Neural crest cell (in vitro differentiated cells): ENCODE measurements around the gene USF2. TPM values are rescaled to one million over a fixed set of nuclear protein-coding genes. Genes with fewer than 3 reads are reported as not detected.
"Not testable (repeated sequence)": the region's sequence is repeated elsewhere in the genome, so short reads cannot be mapped to it uniquely, and the experiment has no call there.

Experiments used
- DNase-seq: peaks from one replicate; pipeline ENCODE4 v3.0.0; 2021; ENCODE audit warnings: low read depth, mixed read lengths, low spot score
- H3K27ac Mint-ChIP-seq: one replicate; pipeline ENCODE4 v1.8.0; 2021; ENCODE audit warnings: mild to moderate bottlenecking, mixed read lengths; ENCODE audit not compliant: unreplicated experiment
- H3K27me3 Mint-ChIP-seq: 2 replicates; pipeline ENCODE4 v1.8.0; 2021; ENCODE audit warnings: low read depth, mild to moderate bottlenecking, mixed read lengths
- H3K36me3 Mint-ChIP-seq: 2 replicates; pipeline ENCODE4 v1.8.0; 2021; ENCODE audit warnings: low read depth, mild to moderate bottlenecking, mixed read lengths
- H3K4me1 Mint-ChIP-seq: 2 replicates; pipeline ENCODE4 v1.8.0; 2021; ENCODE audit warnings: mixed read lengths
- H3K4me3 Mint-ChIP-seq: one replicate; pipeline ENCODE4 v1.8.0; 2021; ENCODE audit warnings: mild to moderate bottlenecking, mixed read lengths
- H3K9me3 Mint-ChIP-seq: 2 replicates; pipeline ENCODE4 v1.8.0; 2021; ENCODE audit warnings: mixed read lengths
- long read RNA-seq: library from polyadenylated mRNA; unstranded; transcript quantifications from one replicate; pipeline ENCODE4 v2.0.0, GENCODE V29; 2020
- total RNA-seq: library from RNA; stranded (reverse); gene quantifications from 2 replicates; pipeline ENCODE4 v1.2.1, GENCODE V29; 2021
- TF ChIP-seq, protein P1 (sequence below): fragments of 200-600 bp; sonication (generic); conservative IDR thresholded peaks from 2 replicates; pipeline ENCODE4 v1.5.0; 2021; ENCODE audit warnings: antibody characterized with exemption, mild to moderate bottlenecking

Gene USF2, protein sequence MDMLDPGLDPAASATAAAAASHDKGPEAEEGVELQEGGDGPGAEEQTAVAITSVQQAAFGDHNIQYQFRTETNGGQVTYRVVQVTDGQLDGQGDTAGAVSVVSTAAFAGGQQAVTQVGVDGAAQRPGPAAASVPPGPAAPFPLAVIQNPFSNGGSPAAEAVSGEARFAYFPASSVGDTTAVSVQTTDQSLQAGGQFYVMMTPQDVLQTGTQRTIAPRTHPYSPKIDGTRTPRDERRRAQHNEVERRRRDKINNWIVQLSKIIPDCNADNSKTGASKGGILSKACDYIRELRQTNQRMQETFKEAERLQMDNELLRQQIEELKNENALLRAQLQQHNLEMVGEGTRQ
- total RNA-seq: 107 and 111 TPM in 2 replicates
- long read RNA-seq, partial matches to known transcripts: 0 of 1 reads
- long read RNA-seq, other reads (novel, unspliced or antisense): 0 of 1 reads

- TF ChIP-seq, protein P1, sequence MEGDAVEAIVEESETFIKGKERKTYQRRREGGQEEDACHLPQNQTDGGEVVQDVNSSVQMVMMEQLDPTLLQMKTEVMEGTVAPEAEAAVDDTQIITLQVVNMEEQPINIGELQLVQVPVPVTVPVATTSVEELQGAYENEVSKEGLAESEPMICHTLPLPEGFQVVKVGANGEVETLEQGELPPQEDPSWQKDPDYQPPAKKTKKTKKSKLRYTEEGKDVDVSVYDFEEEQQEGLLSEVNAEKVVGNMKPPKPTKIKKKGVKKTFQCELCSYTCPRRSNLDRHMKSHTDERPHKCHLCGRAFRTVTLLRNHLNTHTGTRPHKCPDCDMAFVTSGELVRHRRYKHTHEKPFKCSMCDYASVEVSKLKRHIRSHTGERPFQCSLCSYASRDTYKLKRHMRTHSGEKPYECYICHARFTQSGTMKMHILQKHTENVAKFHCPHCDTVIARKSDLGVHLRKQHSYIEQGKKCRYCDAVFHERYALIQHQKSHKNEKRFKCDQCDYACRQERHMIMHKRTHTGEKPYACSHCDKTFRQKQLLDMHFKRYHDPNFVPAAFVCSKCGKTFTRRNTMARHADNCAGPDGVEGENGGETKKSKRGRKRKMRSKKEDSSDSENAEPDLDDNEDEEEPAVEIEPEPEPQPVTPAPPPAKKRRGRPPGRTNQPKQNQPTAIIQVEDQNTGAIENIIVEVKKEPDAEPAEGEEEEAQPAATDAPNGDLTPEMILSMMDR: no peak
- H3K4me1 Mint-ChIP-seq: peaks cover 7% of the 10 kb centered on the region
- H3K27me3 Mint-ChIP-seq: no peaks in the 10 kb centered on the region
- peak within 1 kb of the TSS; percentile 86 for H3K27ac Mint-ChIP-seq
- DNase-seq: peak; percentile 54
- peaks cover 8% of the 10 kb centered on the region for H3K36me3 Mint-ChIP-seq
- no peaks in the 10 kb centered on the region for H3K9me3 Mint-ChIP-seq
- H3K4me3 Mint-ChIP-seq: peak within 1 kb of the TSS; percentile 96
Measured at GRCh38 chr19:35268536-35269437, at the start of gene USF2. Gene USF2, plus strand, starts transcription at chr19:35268962. Its CDS starts 140 bp downstream, at chr19:35269102.

DNA sequence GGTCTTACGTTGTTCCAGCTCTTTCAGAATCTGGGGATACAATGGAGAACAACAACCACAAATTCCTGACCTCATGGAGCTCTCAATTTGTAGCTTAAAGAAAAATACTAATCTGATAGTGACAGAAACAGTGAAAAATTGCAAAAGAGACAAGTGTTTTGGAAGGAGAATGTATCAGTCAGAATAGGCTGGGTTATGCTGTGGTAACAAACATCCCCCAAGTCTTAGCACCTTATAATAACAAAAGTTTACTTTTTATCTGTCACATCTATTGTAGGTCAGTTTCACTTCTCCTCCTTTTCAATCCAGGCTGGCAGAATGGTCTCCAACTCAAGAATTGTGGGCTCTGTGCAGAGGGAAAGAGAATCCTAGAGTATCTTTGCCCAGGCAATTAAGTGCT lies 49.8 kb upstream of the USF2 start:
- TF ChIP-seq, protein P1: no peak
- Mint-ChIP-seq H3K27me3 (peaks cover 2% of the 10 kb centered on the region), H3K4me1 (no peaks in the 10 kb centered on the region), H3K27ac (no peak overlapping the region), H3K9me3 (peaks cover 12% of the 10 kb centered on the region), H3K36me3 (no peaks in the 10 kb centered on the region), H3K4me3 (no peak overlapping the region)
- no peak for DNase-seq

- H3K4me3 Mint-ChIP-seq: no peak overlapping the region
- H3K36me3 Mint-ChIP-seq: no peaks in the 10 kb centered on the region
- H3K27ac Mint-ChIP-seq: no peak overlapping the region
- TF ChIP-seq, protein P1: no peak
- DNase-seq: no peak
- peaks cover 11% of the 10 kb centered on the region for H3K9me3 Mint-ChIP-seq
- peaks cover 2% of the 10 kb centered on the region for H3K27me3 Mint-ChIP-seq
- H3K4me1 Mint-ChIP-seq: no peaks in the 10 kb centered on the region
Measured at GRCh38 chr19:35220315-35220921, 48.3 kb upstream of the USF2 start.

GRCh38 chr19:35220973-35221590 lies 47.7 kb upstream of the USF2 start:
- not testable (repeated sequence) for H3K4me1 Mint-ChIP-seq, H3K27ac Mint-ChIP-seq, DNase-seq, H3K4me3 Mint-ChIP-seq, H3K9me3 Mint-ChIP-seq, H3K36me3 Mint-ChIP-seq, H3K27me3 Mint-ChIP-seq

- Mint-ChIP-seq H3K9me3 (peaks cover 6% of the 10 kb centered on the region), H3K4me1 (peaks cover 3% of the 10 kb centered on the region), H3K27me3 (peaks cover 2% of the 10 kb centered on the region), H3K4me3 (no peak overlapping the region), H3K36me3 (no peaks in the 10 kb centered on the region), H3K27ac (no peak overlapping the region)
- DNase-seq: no peak
- TF ChIP-seq, protein P1: no peak
Measured at GRCh38 chr19:35222373-35223015, 46.3 kb upstream of the USF2 start.
